ENCODE data around the gene GRID2.

- TF ChIP-seq ZFP30 (CRISPR knock-in tag; IDR thresholded peaks at IDR 0.05) (no peak), ZNF565 (CRISPR knock-in tag; conservative IDR thresholded peaks at IDR 0.05; ENCODE audit: low read depth) (no peak), OSR1 (CRISPR knock-in tag; IDR thresholded peaks at IDR 0.05) (no peak), PATZ1 (CRISPR knock-in tag; IDR thresholded peaks at IDR 0.05; ENCODE audit: borderline replicate concordance) (no peak), TSHZ2 (CRISPR knock-in tag; IDR thresholded peaks at IDR 0.05) (no peak), RARB (CRISPR knock-in tag; IDR thresholded peaks at IDR 0.05) (no peak), CSDC2 (CRISPR knock-in tag; IDR thresholded peaks at IDR 0.05) (no peak), TOX (CRISPR knock-in tag; IDR thresholded peaks at IDR 0.05; ENCODE audit: borderline replicate concordance) (no peak), BACH2 (CRISPR knock-in tag; IDR thresholded peaks at IDR 0.05; ENCODE audit: borderline replicate concordance) (no peak), ARNTL (CRISPR knock-in tag; IDR thresholded peaks at IDR 0.05; ENCODE audit: borderline replicate concordance, low read depth) (no peak), ZFP3 (CRISPR knock-in tag; IDR thresholded peaks at IDR 0.05) (no peak)
Observed at GRCh38 chr4:92760433-92760832, 456.7 kb downstream of the GRID2 start.

Data from SK-N-SH treated with all-trans-retinoic acid at 6 μM for 48 hours (cell line).